Right ventricle myocardium inferior (tissue), 1 donor: Measurements from ENCODE around the gene SUSD1. TPM values are rescaled to one million over a fixed set of nuclear protein-coding genes. Genes with fewer than 3 reads are reported as not detected.
A peak's percentile ranks its signal among the peaks of the same experiment; 100 is the strongest.

Source experiments
- ATAC-seq: fragments of 200-7000 bp; cut with Tn5 transposase; one replicate; pipeline ENCODE4 v1.9.1; 2020; ENCODE audit warnings: mild to moderate bottlenecking, moderate library complexity
- DNase-seq: peaks from one replicate; pipeline ENCODE4 v3.0.0; 2021; ENCODE audit errors: missing footprints
- intact Hi-C: fragments of 100-400 bp; cut with DNase I; formaldehyde crosslinking; loops from one replicate; pipeline ENCODE4 v1.11.0; 2022
- total RNA-seq: library from RNA; stranded (reverse); fragmentation: NEBNext Ultra II Directional; extraction: Animal tissue kit (Norgen Biotek cat#: 25700); gene quantifications from one replicate; pipeline ENCODE4 v1.2.1, GENCODE V29; 2021
- donor health status: DM: no; HTN: yes; CAD: no; lungs with severe emphysema.

SUSD1 gene
- total RNA-seq, 1 donor from 2014 or later, result 8.1 TPM

- DNase-seq, result no peak
- no peak for ATAC-seq
- intact Hi-C loops, result no loop called here
These were observed 759 bp upstream of the SUSD1 start for GRCh38 chr9:112175796-112176315.

GRCh38 chr9:112174222-112174964 lies 704 bp downstream of the SUSD1 start:
- ATAC-seq (peak; percentile 88), DNase-seq (peak; percentile 92)
- intact Hi-C loops, result no loop called here

GRCh38 chr9:112173489-112174221 lies 1.4 kb downstream of the SUSD1 start:
- intact Hi-C loops, result no loop called here
- ATAC-seq, result no peak
- DNase-seq, result no peak

- no peak for DNase-seq
- no peak for ATAC-seq
- intact Hi-C loops, result no loop called here
These were observed 4.1 kb downstream of the SUSD1 start for GRCh38 chr9:112170968-112171367.

- intact Hi-C loops, result no loop called here
- ATAC-seq, result no peak
- DNase-seq, result no peak
These were observed 4.9 kb downstream of the SUSD1 start for GRCh38 chr9:112170235-112170634.

- intact Hi-C loops, result loop anchor here (5.0 kb wide), 1 partner anchor 163 kb away; the partner anchor contains the start of gene PTBP3
- ATAC-seq (no peak), DNase-seq (no peak)
These were observed 5.7 kb downstream of the SUSD1 start for GRCh38 chr9:112169368-112169767.

- ATAC-seq (no peak), DNase-seq (no peak)
- intact Hi-C loops, result loop anchor here (5.0 kb wide), 1 partner anchor 164 kb away; the partner anchor contains the start of gene PTBP3
These were observed 6.9 kb downstream of the SUSD1 start for GRCh38 chr9:112168197-112168596.

- DNase-seq, result no peak
- peak; percentile 94 for ATAC-seq
- intact Hi-C loops, result loop anchor here (5.0 kb wide), 1 partner anchor 166 kb away; the partner anchor contains the start of gene PTBP3
These were observed 8.6 kb downstream of the SUSD1 start for GRCh38 chr9:112166176-112167140.

- ATAC-seq (no peak), DNase-seq (no peak)
- intact Hi-C loops, result no loop called here
These were observed 12.3 kb downstream of the SUSD1 start for GRCh38 chr9:112162621-112163413.

- intact Hi-C loops, result no loop called here
- no peak for DNase-seq
- no peak for ATAC-seq
These were observed 15.3 kb downstream of the SUSD1 start for GRCh38 chr9:112159781-112160180.

GRCh38 chr9:112158656-112159367 lies 16.3 kb downstream of the SUSD1 start:
- ATAC-seq (peak; percentile 45), DNase-seq (no peak)
- intact Hi-C loops, result no loop called here

- intact Hi-C loops, result no loop called here
These were observed 17.1 kb downstream of the SUSD1 start for GRCh38 chr9:112157961-112158360.

GRCh38 chr9:112157087-112157486 lies 18.0 kb downstream of the SUSD1 start:
- ATAC-seq (peak; percentile 63), DNase-seq (no peak)

More at GRCh38 chr9:112157961-112158360, 17.1 kb downstream of the SUSD1 start:
- ATAC-seq (no peak), DNase-seq (no peak)

GRCh38 chr9:112149211-112149610 lies 25.9 kb downstream of the SUSD1 start:
- DNase-seq (no peak), ATAC-seq (no peak)
- intact Hi-C loops, result no loop called here

More at GRCh38 chr9:112157087-112157486, 18.0 kb downstream of the SUSD1 start:
- intact Hi-C loops, result no loop called here

- DNase-seq, result no peak
- intact Hi-C loops, result no loop called here
- no peak for ATAC-seq
These were observed 29.2 kb downstream of the SUSD1 start for GRCh38 chr9:112145886-112146285.

- intact Hi-C loops, result no loop called here
- DNase-seq, result no peak
These were observed 30.3 kb downstream of the SUSD1 start for GRCh38 chr9:112144807-112145206.

GRCh38 chr9:112142420-112142819 lies 32.7 kb downstream of the SUSD1 start:
- ATAC-seq (no peak), DNase-seq (no peak)
- intact Hi-C loops, result no loop called here

More at GRCh38 chr9:112144807-112145206, 30.3 kb downstream of the SUSD1 start:
- ATAC-seq, result no peak
